GM13976 (cell line): ENCODE measurements around the gene SANBR.

Source experiments
- DNase-seq: peaks from one replicate; pipeline ENCODE4 v3.0.0; 2012; ENCODE audit warnings: low spot score
- in situ Hi-C: fragments of 300-500 bp; cut with MboI; formaldehyde crosslinking; loops from one replicate; pipeline ENCODE4 v1.12.0; 2022; ENCODE audit warnings: low sequenced_read_pairs, mixed read lengths, inconsistent platforms; ENCODE audit not compliant: unreplicated experiment
- TF ChIP-seq, protein P1 (sequence below): IDR thresholded peaks from 2 replicates; pipeline ENCODE4 v1.5.1; 2012; ENCODE audit warnings: borderline replicate concordance, mild to moderate bottlenecking; ENCODE audit not compliant: insufficient read depth; ENCODE audit errors: extremely low read depth, missing control alignments, control extremely low read depth

The SANBR gene

DNA sequence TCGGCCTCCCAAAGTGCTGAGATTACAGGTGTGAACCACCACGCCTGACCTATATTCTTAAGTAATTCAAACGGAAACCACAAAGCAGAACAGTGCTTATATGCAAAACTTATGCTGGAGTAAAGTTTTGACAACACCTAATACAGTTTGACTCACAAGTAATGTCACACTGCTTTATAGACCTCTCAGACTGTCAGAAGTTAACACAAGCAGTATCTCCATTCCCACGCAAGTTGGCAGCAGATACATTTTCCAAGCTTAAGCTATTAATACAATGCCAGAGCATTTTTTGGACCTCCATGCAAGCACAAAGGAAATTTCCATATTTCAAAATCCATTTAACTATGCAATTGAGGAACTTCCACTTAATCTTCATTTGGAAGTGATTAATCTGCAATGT, 21.0 kb upstream of the SANBR start:
- TF ChIP-seq, protein P1, sequence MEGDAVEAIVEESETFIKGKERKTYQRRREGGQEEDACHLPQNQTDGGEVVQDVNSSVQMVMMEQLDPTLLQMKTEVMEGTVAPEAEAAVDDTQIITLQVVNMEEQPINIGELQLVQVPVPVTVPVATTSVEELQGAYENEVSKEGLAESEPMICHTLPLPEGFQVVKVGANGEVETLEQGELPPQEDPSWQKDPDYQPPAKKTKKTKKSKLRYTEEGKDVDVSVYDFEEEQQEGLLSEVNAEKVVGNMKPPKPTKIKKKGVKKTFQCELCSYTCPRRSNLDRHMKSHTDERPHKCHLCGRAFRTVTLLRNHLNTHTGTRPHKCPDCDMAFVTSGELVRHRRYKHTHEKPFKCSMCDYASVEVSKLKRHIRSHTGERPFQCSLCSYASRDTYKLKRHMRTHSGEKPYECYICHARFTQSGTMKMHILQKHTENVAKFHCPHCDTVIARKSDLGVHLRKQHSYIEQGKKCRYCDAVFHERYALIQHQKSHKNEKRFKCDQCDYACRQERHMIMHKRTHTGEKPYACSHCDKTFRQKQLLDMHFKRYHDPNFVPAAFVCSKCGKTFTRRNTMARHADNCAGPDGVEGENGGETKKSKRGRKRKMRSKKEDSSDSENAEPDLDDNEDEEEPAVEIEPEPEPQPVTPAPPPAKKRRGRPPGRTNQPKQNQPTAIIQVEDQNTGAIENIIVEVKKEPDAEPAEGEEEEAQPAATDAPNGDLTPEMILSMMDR, result no peak
- DNase-seq, result no peak
- in situ Hi-C loops, result no loop called here

DNA sequence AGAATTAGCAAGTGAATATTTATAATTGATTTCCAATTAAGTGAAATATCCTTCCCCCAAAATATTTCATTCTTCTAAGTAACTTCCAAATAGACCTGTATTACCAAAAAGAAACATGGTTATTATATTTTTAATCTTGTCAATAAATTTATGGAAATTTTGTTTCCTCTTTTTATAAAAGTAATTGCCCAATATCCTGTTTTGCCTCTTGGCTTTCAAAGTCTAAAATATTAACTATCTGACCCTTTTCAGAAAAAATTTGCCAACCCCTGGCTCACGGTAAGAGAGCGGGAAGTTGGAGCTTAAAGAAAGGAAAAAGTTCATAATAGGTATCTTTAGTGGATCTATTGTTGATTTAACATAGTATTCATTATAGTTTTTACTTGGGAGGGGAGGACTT, 20.4 kb upstream of the SANBR start:
- DNase-seq, result no peak
- TF ChIP-seq, protein P1, result no peak
- in situ Hi-C loops, result no loop called here

DNA sequence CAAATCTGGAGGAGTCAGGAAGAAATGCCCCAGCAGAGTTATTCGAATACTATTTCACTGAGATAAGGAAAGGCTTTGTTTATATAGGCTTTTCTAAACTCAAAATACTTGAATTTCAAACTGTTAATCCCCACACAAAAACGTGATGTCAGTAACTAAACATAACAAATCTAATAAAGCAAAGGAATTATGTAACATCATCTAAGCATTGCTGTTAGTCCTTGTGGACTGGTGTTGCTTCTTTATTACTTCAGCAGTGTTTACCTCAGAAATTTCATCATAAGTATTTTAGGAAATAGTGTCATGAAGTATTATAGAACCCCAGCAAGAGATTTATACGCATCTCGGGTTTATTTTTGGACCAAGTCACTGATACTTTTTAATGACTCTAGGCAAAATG, 19.7 kb upstream of the SANBR start:
- TF ChIP-seq, protein P1, result no peak
- no peak for DNase-seq
- in situ Hi-C loops, result no loop called here

DNA sequence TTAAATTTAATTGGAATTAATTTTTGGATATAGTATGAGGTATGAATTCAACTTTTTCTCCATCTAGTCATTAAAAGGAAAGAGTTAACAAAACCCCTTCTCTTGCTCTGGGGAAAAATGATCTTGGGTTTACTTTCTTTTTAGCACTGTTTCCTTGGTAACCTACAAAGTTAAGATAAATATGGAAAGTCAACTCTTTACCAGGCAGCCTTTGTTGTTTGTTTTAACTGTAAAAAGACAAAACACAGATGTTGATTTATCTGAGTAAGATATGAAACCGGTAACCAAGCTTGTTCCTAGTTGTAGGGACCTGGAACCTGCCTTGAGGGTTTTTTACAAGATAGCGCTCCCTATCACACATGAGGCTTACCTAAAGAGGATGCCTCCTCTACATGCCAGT, 10.1 kb upstream of the SANBR start:
- TF ChIP-seq, protein P1, result no peak
- DNase-seq, result no peak
- in situ Hi-C loops, result no loop called here

DNA sequence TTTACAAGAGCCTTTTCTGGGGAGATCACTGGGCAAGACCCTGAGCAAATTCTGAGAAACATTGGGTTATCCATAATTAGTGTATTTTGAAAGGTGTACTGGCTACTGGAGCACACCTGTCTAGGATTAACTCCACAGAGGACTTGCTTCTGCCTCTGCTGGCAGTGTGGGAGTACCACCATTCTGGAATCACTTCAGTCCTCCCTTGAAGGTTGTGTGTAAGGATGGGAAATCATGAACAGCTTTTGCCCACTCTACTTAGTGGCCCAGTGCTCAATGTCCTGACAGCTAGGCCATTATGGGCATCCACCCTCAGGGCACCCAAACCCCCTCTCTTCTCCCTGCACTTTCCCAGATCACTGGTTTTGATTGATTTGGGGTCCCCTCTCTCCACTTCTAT, 8.1 kb upstream of the SANBR start:
- in situ Hi-C loops, result no loop called here
- TF ChIP-seq, protein P1, result no peak
- no peak for DNase-seq

DNA sequence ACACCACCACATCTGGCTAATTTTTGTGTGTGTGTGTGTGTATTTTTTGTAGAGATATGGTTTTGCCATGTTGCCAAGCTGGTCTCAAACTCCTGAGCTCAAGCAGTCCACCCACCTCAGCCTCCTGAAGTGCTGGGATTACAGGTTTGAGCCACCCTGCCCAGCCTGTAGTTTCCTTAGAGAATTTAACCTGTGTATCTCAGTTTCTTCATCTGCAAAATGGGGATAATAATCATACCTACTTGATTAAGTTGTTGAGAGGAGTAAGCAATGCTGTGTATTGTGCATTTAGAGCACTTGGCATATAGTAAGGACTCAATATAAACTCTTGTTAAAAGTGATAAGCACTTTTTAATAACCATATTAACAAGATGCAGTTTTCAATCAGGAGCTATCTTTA, 6.3 kb upstream of the SANBR start:
- in situ Hi-C loops, result no loop called here
- TF ChIP-seq, protein P1, result no peak
- no peak for DNase-seq

DNA sequence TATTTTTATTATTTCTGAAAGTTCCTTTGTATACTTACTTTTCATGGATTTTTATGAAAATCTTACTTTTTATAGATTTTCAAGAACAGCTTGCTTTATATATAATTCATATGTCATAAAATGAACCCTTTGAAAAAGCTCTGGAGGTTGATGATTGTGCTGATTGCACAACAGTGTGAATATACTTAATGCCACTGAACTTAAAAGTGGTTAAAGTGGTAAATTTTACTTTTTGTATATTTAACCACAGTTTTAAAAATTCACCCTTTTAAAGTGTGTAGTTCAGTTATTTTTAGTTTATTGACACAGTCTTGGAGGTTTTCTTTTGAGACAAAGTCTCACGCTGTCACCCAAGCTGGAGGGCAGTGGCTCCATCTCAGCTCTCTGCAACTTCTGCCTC, 8.4 kb downstream of the SANBR start:
- no peak for DNase-seq
- TF ChIP-seq, protein P1, result no peak

More for the DNA sequence above, 8.4 kb downstream of the SANBR start:
- in situ Hi-C loops, result no loop called here
